Measurements from ENCODE around the gene PCDHA6.

DNA sequence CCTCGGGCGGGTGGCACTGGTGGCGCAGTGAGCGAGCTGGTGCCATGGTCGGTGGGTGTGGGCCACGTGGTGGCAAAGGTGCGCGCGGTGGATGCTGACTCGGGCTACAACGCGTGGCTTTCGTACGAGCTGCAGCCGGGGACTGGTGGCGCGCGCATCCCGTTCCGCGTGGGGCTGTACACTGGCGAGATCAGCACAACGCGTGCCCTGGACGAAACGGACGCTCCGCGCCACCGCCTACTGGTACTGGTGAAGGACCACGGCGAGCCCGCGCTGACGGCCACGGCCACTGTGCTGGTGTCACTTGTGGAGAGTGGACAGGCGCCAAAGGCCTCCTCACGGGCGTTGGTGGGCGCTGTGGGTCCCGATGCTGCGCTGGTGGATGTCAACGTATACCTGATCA is 18.9 kb upstream of the PCDHA6 start:
- TF ChIP-seq, protein P1, sequence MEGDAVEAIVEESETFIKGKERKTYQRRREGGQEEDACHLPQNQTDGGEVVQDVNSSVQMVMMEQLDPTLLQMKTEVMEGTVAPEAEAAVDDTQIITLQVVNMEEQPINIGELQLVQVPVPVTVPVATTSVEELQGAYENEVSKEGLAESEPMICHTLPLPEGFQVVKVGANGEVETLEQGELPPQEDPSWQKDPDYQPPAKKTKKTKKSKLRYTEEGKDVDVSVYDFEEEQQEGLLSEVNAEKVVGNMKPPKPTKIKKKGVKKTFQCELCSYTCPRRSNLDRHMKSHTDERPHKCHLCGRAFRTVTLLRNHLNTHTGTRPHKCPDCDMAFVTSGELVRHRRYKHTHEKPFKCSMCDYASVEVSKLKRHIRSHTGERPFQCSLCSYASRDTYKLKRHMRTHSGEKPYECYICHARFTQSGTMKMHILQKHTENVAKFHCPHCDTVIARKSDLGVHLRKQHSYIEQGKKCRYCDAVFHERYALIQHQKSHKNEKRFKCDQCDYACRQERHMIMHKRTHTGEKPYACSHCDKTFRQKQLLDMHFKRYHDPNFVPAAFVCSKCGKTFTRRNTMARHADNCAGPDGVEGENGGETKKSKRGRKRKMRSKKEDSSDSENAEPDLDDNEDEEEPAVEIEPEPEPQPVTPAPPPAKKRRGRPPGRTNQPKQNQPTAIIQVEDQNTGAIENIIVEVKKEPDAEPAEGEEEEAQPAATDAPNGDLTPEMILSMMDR (IDR thresholded peaks at IDR 0.05): no peak
- TF ChIP-seq EP300 (IDR thresholded peaks at IDR 0.05) (no peak), POLR2A (IDR thresholded peaks at IDR 0.05; ENCODE audit: low read depth) (no peak)

Measured in esophagus muscularis mucosa (tissue), 4 donors.